NCI-H748 (cell line): ENCODE measurements around the gene RAB26.
A peak's percentile ranks its signal among the peaks of the same experiment; 100 is the strongest.

ENCODE experiments used
- DNase-seq: peaks from one replicate; lab custom pipeline; 2025; ENCODE audit not compliant: unreplicated experiment; lab: John Stamatoyannopoulos, UW

RAB26 gene

GRCh38 chr16:2142942-2143877 is 5.2 kb upstream of the RAB26 start:
- DNase-seq, result peak; percentile 14

GRCh38 chr16:2143878-2144485 is 4.4 kb upstream of the RAB26 start:
- DNase-seq, result no peak

- DNase-seq, result no peak
Measured at GRCh38 chr16:2145843-2146242, 2.6 kb upstream of the RAB26 start.

- no peak for DNase-seq
Measured at GRCh38 chr16:2147378-2147777, 1.0 kb upstream of the RAB26 start.

- DNase-seq, result peak; percentile 6
Measured at GRCh38 chr16:2148714-2149629, 547 bp downstream of the RAB26 start.

- no peak for DNase-seq
Measured at GRCh38 chr16:2149630-2150417, 1.4 kb downstream of the RAB26 start.

- no peak for DNase-seq
Measured at GRCh38 chr16:2150418-2151187, 2.2 kb downstream of the RAB26 start.

GRCh38 chr16:2151188-2152091 is 3.0 kb downstream of the RAB26 start:
- DNase-seq, result no peak

- DNase-seq, result peak; percentile 38
Measured at GRCh38 chr16:2152695-2153506, 4.5 kb downstream of the RAB26 start.

- no peak for DNase-seq
Measured at GRCh38 chr16:2154533-2155090, 6.2 kb downstream of the RAB26 start.

GRCh38 chr16:2155091-2155950 is 6.9 kb downstream of the RAB26 start, which contains the start of gene TRAF7:
TSS of gene TRAF7 (plus strand) at chr16:2155782. CDS start at chr16:2163921, 8,139 bp downstream.
- peak; percentile 99 for DNase-seq

- no peak for DNase-seq
Measured at GRCh38 chr16:2155977-2156848, 7.8 kb downstream of the RAB26 start.

- DNase-seq, result no peak
Measured at GRCh38 chr16:2156849-2157224, 8.4 kb downstream of the RAB26 start.

- no peak for DNase-seq
Measured at GRCh38 chr16:2157480-2158261, 9.2 kb downstream of the RAB26 start.

GRCh38 chr16:2158262-2158638 is 9.8 kb downstream of the RAB26 start:
- no peak for DNase-seq
